Measurements from ENCODE around the gene NRCAM.

- TF ChIP-seq, protein P1, sequence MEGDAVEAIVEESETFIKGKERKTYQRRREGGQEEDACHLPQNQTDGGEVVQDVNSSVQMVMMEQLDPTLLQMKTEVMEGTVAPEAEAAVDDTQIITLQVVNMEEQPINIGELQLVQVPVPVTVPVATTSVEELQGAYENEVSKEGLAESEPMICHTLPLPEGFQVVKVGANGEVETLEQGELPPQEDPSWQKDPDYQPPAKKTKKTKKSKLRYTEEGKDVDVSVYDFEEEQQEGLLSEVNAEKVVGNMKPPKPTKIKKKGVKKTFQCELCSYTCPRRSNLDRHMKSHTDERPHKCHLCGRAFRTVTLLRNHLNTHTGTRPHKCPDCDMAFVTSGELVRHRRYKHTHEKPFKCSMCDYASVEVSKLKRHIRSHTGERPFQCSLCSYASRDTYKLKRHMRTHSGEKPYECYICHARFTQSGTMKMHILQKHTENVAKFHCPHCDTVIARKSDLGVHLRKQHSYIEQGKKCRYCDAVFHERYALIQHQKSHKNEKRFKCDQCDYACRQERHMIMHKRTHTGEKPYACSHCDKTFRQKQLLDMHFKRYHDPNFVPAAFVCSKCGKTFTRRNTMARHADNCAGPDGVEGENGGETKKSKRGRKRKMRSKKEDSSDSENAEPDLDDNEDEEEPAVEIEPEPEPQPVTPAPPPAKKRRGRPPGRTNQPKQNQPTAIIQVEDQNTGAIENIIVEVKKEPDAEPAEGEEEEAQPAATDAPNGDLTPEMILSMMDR (conservative IDR thresholded peaks at IDR 0.05 in 1 of 2, IDR thresholded peaks at IDR 0.05 in 1 of 2; ENCODE audit: extremely low read depth in 1 of 2, insufficient read depth in 1 of 2, low read depth in 1 of 2, low read length in 2 of 2) = no peak
- no peak for TF ChIP-seq EZH2 (IDR thresholded peaks at IDR 0.05; ENCODE audit: borderline replicate concordance, low read length)
These were observed 260.2 kb downstream of the NRCAM start for GRCh38 chr7:108196004-108196403.

All from mammary epithelial cell (primary cell).